ENCODE measurements around the gene GOLGA8G. TPM values are rescaled to one million over a fixed set of nuclear protein-coding genes. Genes with fewer than 3 reads are reported as not detected.
"Not testable (repeated sequence)": the region's sequence is repeated elsewhere in the genome, so short reads cannot be mapped to it uniquely, and the experiment has no call there.

The GOLGA8G gene
- total RNA-seq: not detected

- H3K36me3 Mint-ChIP-seq (ENCODE audit: low read depth); H3K27ac Mint-ChIP-seq; H3K4me1 Mint-ChIP-seq; POLR2A ChIA-PET; DNase-seq; H3K27me3 Mint-ChIP-seq; H3K9me3 Mint-ChIP-seq; H3K4me3 Mint-ChIP-seq; CTCF ChIA-PET: not testable (repeated sequence)
Observed at GRCh38 chr15:28532954-28533353, at the start of gene GOLGA8G. TSS of gene GOLGA8G (minus strand) at chr15:28532971. CDS start at chr15:28532909, 62 bp downstream.

GRCh38 chr15:28573351-28573750 lies 40.6 kb upstream of the GOLGA8G start:
- H3K27me3 Mint-ChIP-seq; H3K9me3 Mint-ChIP-seq; POLR2A ChIA-PET; DNase-seq; CTCF ChIA-PET; H3K4me3 Mint-ChIP-seq; H3K27ac Mint-ChIP-seq; H3K4me1 Mint-ChIP-seq; H3K36me3 Mint-ChIP-seq (ENCODE audit: low read depth): not testable (repeated sequence)

GRCh38 chr15:28553268-28553667 lies 20.5 kb upstream of the GOLGA8G start, which contains the start of gene GOLGA6L25:
TSS of gene GOLGA6L25 (plus strand) at chr15:28553568. CDS start at chr15:28553629, 61 bp downstream.
- not testable (repeated sequence) for H3K27me3 Mint-ChIP-seq

GRCh38 chr15:28515208-28515607 lies 17.6 kb downstream of the GOLGA8G start:
- CTCF ChIA-PET: not testable (repeated sequence)

More at GRCh38 chr15:28553268-28553667, 20.5 kb upstream of the GOLGA8G start, which contains the start of gene GOLGA6L25:
- H3K36me3 Mint-ChIP-seq (ENCODE audit: low read depth); CTCF ChIA-PET; DNase-seq; H3K4me3 Mint-ChIP-seq; H3K27ac Mint-ChIP-seq; H3K9me3 Mint-ChIP-seq; H3K4me1 Mint-ChIP-seq; POLR2A ChIA-PET: not testable (repeated sequence)

GRCh38 chr15:28514128-28514527 lies 18.6 kb downstream of the GOLGA8G start:
- H3K27ac Mint-ChIP-seq, CTCF ChIA-PET: not testable (repeated sequence)

More at GRCh38 chr15:28515208-28515607, 17.6 kb downstream of the GOLGA8G start:
- H3K9me3 Mint-ChIP-seq; H3K27me3 Mint-ChIP-seq; H3K27ac Mint-ChIP-seq; H3K4me1 Mint-ChIP-seq; H3K4me3 Mint-ChIP-seq; POLR2A ChIA-PET; H3K36me3 Mint-ChIP-seq (ENCODE audit: low read depth); DNase-seq: not testable (repeated sequence)

GRCh38 chr15:28508217-28508889 lies 24.4 kb downstream of the GOLGA8G start:
- H3K27ac Mint-ChIP-seq; H3K9me3 Mint-ChIP-seq; CTCF ChIA-PET; H3K4me3 Mint-ChIP-seq; H3K4me1 Mint-ChIP-seq; H3K27me3 Mint-ChIP-seq; H3K36me3 Mint-ChIP-seq (ENCODE audit: low read depth); DNase-seq; POLR2A ChIA-PET: not testable (repeated sequence)

More at GRCh38 chr15:28514128-28514527, 18.6 kb downstream of the GOLGA8G start:
- H3K36me3 Mint-ChIP-seq (ENCODE audit: low read depth); POLR2A ChIA-PET; DNase-seq; H3K27me3 Mint-ChIP-seq; H3K4me1 Mint-ChIP-seq; H3K4me3 Mint-ChIP-seq; H3K9me3 Mint-ChIP-seq: not testable (repeated sequence)

GRCh38 chr15:28481340-28481739 lies 51.4 kb downstream of the GOLGA8G start:
- H3K4me3 Mint-ChIP-seq; H3K27me3 Mint-ChIP-seq; H3K36me3 Mint-ChIP-seq (ENCODE audit: low read depth); CTCF ChIA-PET; H3K27ac Mint-ChIP-seq; H3K9me3 Mint-ChIP-seq; DNase-seq; POLR2A ChIA-PET; H3K4me1 Mint-ChIP-seq: not testable (repeated sequence)

Small RNA genes within 50 kb of the gene (microRNA-seq; reads per million reads assigned to microRNA genes)
- gene MIR4509-3 (ENCODE audit: borderline microRNAs expressed, borderline replicate concordance): not detected

Other genes starting within 250 kb of the GOLGA8G start
- gene HERC2, start 210.8 kb downstream of the GOLGA8G start, total RNA-seq: 10 to 100 TPM; 47.8 to 48.2 TPM
- not detected for gene GOLGA6L24, start 174.9 kb downstream of the GOLGA8G start, total RNA-seq
- not detected for gene GOLGA8F, start 154.3 kb downstream of the GOLGA8G start, total RNA-seq
- not detected for gene GOLGA6L25, start 20.6 kb upstream of the GOLGA8G start, total RNA-seq
- gene GOLGA8M, start 179.4 kb upstream of the GOLGA8G start, total RNA-seq: 1 to 10 TPM; 1.7 to 1.8 TPM

Data from activated CD4-positive, alpha-beta T cell treated with anti-CD3 and anti-CD28 coated beads, Interleukin-2, amount 10 ng/mL, durations not matched to agents 7 days and 5 days (primary cell).